Parathyroid adenoma (tissue), 2 donors: ENCODE data around the gene FBLIM1.
"Not testable (repeated sequence)": the region's sequence is repeated elsewhere in the genome, so short reads cannot be mapped to it uniquely, and the experiment has no call there.

ENCODE experiments used
- H2AFZ ChIP-seq: fragments of 300-600 bp; sonication (generic); one replicate; pipeline ENCODE4 v1.7.0; 2017; ENCODE audit warnings: antibody characterized with exemption, mild to moderate bottlenecking
- H3K27ac ChIP-seq: fragments of 300-600 bp; sonication (generic); one replicate; pipeline ENCODE4 v1.7.0; 2017
- H3K27me3 ChIP-seq: fragments of 300-600 bp; sonication (generic); one replicate; pipeline ENCODE4 v1.7.0; 2017; ENCODE audit warnings: low read length; ENCODE audit not compliant: control insufficient read depth, insufficient read depth
- H3K36me3 ChIP-seq: fragments of 300-600 bp; sonication (generic); one replicate; pipeline ENCODE4 v1.7.0; 2017; ENCODE audit warnings: low read length; ENCODE audit not compliant: control insufficient read depth, insufficient read depth
- H3K4me1 ChIP-seq: fragments of 300-600 bp; sonication (generic); one replicate; pipeline ENCODE4 v1.7.0; 2017; ENCODE audit warnings: control low read depth
- H3K4me2 ChIP-seq: fragments of 300-600 bp; sonication (generic); one replicate; pipeline ENCODE4 v1.7.0; 2017; ENCODE audit warnings: low read length
- H3K4me3 ChIP-seq: fragments of 300-600 bp; sonication (generic); one replicate; pipeline ENCODE4 v1.7.0; 2017; ENCODE audit warnings: low read depth, low read length
- H3K79me2 ChIP-seq: fragments of 300-600 bp; sonication (generic); one replicate; pipeline ENCODE4 v1.7.0; 2017; ENCODE audit warnings: control low read depth
- H3K9ac ChIP-seq: fragments of 300-600 bp; sonication (generic); one replicate; pipeline ENCODE4 v1.7.0; 2017; ENCODE audit warnings: mild to moderate bottlenecking
- H3K9me3 ChIP-seq: fragments of 300-600 bp; sonication (generic); one replicate; pipeline ENCODE4 v1.7.0; 2017; ENCODE audit warnings: low read length; ENCODE audit not compliant: control insufficient read depth
- TF ChIP-seq, protein P1 (sequence below): fragments of 300-600 bp; sonication (generic); IDR thresholded peaks from one replicate; pipeline ENCODE4 v1.7.0; 2017; ENCODE audit warnings: antibody characterized with exemption, mild to moderate bottlenecking
- donor health status: primary hyperparathyroidism.

FBLIM1 gene

DNA sequence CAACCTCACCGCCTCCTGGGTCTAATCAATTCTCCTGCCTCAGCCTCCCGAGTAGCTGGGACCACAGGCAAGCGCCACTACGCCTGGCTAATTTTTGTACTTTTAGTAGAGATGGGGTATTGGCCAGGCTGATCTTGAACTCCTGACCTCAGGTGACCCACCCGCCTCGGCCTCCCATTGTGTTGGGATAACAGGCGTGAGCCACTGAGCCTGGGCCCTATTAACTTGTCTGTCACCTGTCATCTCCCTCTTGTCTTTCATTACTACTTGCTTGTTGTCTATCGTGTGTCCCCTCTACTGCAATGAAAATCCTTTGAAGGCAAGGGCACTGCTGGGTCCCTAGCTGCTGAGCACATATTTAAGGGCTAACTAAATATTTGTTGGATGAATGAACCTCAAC lies 45.5 kb downstream of the FBLIM1 start:
- TF ChIP-seq, protein P1, sequence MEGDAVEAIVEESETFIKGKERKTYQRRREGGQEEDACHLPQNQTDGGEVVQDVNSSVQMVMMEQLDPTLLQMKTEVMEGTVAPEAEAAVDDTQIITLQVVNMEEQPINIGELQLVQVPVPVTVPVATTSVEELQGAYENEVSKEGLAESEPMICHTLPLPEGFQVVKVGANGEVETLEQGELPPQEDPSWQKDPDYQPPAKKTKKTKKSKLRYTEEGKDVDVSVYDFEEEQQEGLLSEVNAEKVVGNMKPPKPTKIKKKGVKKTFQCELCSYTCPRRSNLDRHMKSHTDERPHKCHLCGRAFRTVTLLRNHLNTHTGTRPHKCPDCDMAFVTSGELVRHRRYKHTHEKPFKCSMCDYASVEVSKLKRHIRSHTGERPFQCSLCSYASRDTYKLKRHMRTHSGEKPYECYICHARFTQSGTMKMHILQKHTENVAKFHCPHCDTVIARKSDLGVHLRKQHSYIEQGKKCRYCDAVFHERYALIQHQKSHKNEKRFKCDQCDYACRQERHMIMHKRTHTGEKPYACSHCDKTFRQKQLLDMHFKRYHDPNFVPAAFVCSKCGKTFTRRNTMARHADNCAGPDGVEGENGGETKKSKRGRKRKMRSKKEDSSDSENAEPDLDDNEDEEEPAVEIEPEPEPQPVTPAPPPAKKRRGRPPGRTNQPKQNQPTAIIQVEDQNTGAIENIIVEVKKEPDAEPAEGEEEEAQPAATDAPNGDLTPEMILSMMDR, result no peak
- H3K9ac ChIP-seq, result no peak overlapping the region
- H3K4me3 ChIP-seq, result no peak overlapping the region
- no peak overlapping the region for H3K27ac ChIP-seq
- no peak overlapping the region for H2AFZ ChIP-seq
- H3K4me1 ChIP-seq, result peaks cover 9% of the 10 kb centered on the region
- H3K79me2 ChIP-seq, result no peaks in the 10 kb centered on the region
- no peaks in the 10 kb centered on the region for H3K9me3 ChIP-seq
- no peaks in the 10 kb centered on the region for H3K36me3 ChIP-seq
- H3K27me3 ChIP-seq, result no peaks in the 10 kb centered on the region
- no peak overlapping the region for H3K4me2 ChIP-seq

DNA sequence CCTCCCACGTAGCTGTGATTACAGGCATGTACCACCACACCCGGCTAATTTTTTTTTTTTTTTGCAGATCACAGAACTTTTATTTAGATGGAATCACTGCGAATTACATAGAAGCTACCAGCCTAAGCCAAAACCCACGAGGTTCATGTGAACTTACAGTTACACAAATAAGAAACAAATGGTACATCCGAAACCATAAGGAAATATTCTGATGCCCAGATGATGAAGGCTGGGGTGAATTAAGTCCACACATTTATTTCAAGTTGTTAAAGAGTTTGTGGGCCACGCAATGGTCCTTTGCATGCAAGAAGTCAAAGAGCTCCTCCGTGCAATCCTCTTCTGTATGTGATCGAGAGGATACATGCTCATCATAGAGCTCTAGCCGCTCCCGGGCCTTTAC lies 48.5 kb downstream of the FBLIM1 start:
- no peak overlapping the region for H2AFZ ChIP-seq
- no peaks in the 10 kb centered on the region for H3K27me3 ChIP-seq
- H3K27ac ChIP-seq, result no peak overlapping the region
- TF ChIP-seq, protein P1, result no peak
- H3K79me2 ChIP-seq, result no peaks in the 10 kb centered on the region
- no peaks in the 10 kb centered on the region for H3K9me3 ChIP-seq
- H3K4me1 ChIP-seq, result no peaks in the 10 kb centered on the region
- no peak overlapping the region for H3K4me3 ChIP-seq
- no peaks in the 10 kb centered on the region for H3K36me3 ChIP-seq
- H3K4me2 ChIP-seq, result no peak overlapping the region
- no peak overlapping the region for H3K9ac ChIP-seq

DNA sequence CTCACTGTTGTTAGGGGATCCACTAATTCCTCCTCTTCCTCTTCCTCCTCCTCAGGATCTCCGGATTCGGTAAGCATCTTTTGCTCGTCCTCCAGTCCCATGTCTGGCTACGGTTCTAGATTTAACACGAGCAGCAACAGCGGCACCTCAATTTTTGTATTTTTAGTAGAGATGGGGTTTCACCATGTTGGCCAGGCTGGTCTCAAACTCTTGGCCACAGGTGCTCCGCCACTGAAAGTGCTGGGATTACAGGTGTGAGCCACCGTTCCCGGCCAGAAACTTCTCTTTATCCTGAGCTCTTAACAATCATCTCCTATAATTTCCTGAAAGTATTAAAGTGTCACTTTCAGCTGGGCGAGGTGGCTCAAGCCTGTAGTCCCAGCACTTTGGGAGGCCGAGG lies 49.0 kb downstream of the FBLIM1 start, which contains the start of gene UQCRHL:
Gene UQCRHL (minus strand): TSS at position 101 of the 400 bp plus-strand sequence. CDS start 0 bp downstream, at position 101.
- not testable (repeated sequence) for H3K9ac ChIP-seq, H3K27me3 ChIP-seq, H3K4me1 ChIP-seq, H3K4me3 ChIP-seq, H3K4me2 ChIP-seq, H2AFZ ChIP-seq, H3K27ac ChIP-seq, H3K79me2 ChIP-seq, H3K9me3 ChIP-seq, H3K36me3 ChIP-seq

DNA sequence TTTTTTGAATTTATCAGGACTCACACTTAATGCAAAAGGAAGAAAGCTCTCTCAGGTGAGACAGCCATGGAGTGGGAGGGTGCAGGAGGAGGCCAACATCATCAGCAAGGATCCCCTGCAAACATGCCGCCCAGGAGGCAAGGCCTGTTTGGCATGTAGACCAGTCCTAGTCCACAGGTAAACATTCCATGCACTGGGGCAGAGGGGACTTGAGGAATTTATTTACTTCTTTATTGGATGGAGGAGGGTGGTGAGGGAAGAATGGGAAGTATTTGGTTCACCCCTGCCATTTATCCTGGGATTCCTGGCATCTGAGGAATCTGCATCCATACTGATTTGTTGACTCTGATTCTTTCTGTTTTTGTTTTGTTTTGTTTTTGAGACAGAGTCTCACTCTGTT lies 50.4 kb downstream of the FBLIM1 start:
- TF ChIP-seq, protein P1, result no peak
- no peak overlapping the region for H3K4me3 ChIP-seq
- no peak overlapping the region for H3K4me2 ChIP-seq
- no peaks in the 10 kb centered on the region for H3K27me3 ChIP-seq
- H3K9me3 ChIP-seq, result no peaks in the 10 kb centered on the region
- H3K79me2 ChIP-seq, result no peaks in the 10 kb centered on the region
- H3K4me1 ChIP-seq, result no peaks in the 10 kb centered on the region
- no peak overlapping the region for H2AFZ ChIP-seq
- no peak overlapping the region for H3K27ac ChIP-seq
- H3K36me3 ChIP-seq, result no peaks in the 10 kb centered on the region
- no peak overlapping the region for H3K9ac ChIP-seq

DNA sequence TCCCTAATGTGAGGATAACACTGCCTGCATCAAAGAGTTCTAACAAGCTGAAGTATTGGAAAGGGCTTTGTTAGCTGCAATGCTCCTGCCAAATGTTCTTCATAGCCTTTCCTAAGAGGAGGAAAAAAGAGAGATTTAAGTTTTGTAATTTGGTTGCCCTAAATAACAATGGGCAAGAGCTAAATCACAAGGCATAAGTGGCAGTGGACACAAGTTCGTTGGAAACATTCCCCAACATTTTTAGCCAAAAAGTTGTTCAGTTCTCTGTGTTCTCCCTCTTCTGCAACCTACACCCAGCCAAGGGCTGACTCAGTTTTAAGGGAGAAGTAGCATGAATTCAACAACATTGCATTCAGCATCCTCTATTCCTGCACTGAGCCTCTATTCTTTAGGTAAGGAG lies 51.5 kb downstream of the FBLIM1 start:
- Histone ChIP-seq H3K9ac (no peak overlapping the region), H3K4me3 (no peak overlapping the region), H3K79me2 (no peaks in the 10 kb centered on the region), H3K36me3 (no peaks in the 10 kb centered on the region), H3K4me2 (no peak overlapping the region), H3K27me3 (no peaks in the 10 kb centered on the region), H3K4me1 (no peaks in the 10 kb centered on the region), H3K27ac (no peak overlapping the region), H3K9me3 (no peaks in the 10 kb centered on the region), H2AFZ (no peak overlapping the region)
- TF ChIP-seq, protein P1, result no peak
